ENCODE results near the gene DPP7. TPM values are rescaled to one million over a fixed set of nuclear protein-coding genes. Genes with fewer than 3 reads are reported as not detected.

Gene DPP7
- total RNA-seq, 1 donor from 2014 or later: 6.1 TPM

- DNase-seq (ENCODE audit: low spot score): no peak
- Mint-ChIP-seq H3K27ac (ENCODE audit: unreplicated experiment) (no peak overlapping the region), H3K4me1 (ENCODE audit: unreplicated experiment) (no peaks in the 10 kb centered on the region), H3K36me3 (ENCODE audit: low read depth, unreplicated experiment) (peaks cover 13% of the 10 kb centered on the region), H3K4me3 (ENCODE audit: unreplicated experiment) (no peak overlapping the region), H3K9me3 (ENCODE audit: unreplicated experiment) (no peaks in the 10 kb centered on the region), H3K27me3 (ENCODE audit: unreplicated experiment) (peaks cover 14% of the 10 kb centered on the region)
- no peak for TF ChIP-seq CTCF (IDR thresholded peaks at IDR 0.05; ENCODE audit: unreplicated experiment)
Observed at GRCh38 chr9:137103206-137103999, 11.1 kb downstream of the DPP7 start.

GRCh38 chr9:137099231-137099630 is 15.3 kb downstream of the DPP7 start:
- no peak overlapping the region for H3K27ac Mint-ChIP-seq (ENCODE audit: unreplicated experiment)
- no peaks in the 10 kb centered on the region for H3K4me1 Mint-ChIP-seq (ENCODE audit: unreplicated experiment)
- DNase-seq (ENCODE audit: low spot score): no peak
- no peaks in the 10 kb centered on the region for H3K9me3 Mint-ChIP-seq (ENCODE audit: unreplicated experiment)
- TF ChIP-seq CTCF (IDR thresholded peaks at IDR 0.05; ENCODE audit: unreplicated experiment): no peak
- peaks cover 8% of the 10 kb centered on the region for H3K27me3 Mint-ChIP-seq (ENCODE audit: unreplicated experiment)
- no peak overlapping the region for H3K4me3 Mint-ChIP-seq (ENCODE audit: unreplicated experiment)
- H3K36me3 Mint-ChIP-seq (ENCODE audit: low read depth, unreplicated experiment): peaks cover 22% of the 10 kb centered on the region

GRCh38 chr9:137097761-137098462 is 16.6 kb downstream of the DPP7 start:
- H3K27me3 Mint-ChIP-seq (ENCODE audit: unreplicated experiment): peaks cover 4% of the 10 kb centered on the region
- no peak for DNase-seq (ENCODE audit: low spot score)
- no peak overlapping the region for H3K4me3 Mint-ChIP-seq (ENCODE audit: unreplicated experiment)
- no peak for TF ChIP-seq CTCF (IDR thresholded peaks at IDR 0.05; ENCODE audit: unreplicated experiment)
- H3K9me3 Mint-ChIP-seq (ENCODE audit: unreplicated experiment): no peaks in the 10 kb centered on the region
- no peaks in the 10 kb centered on the region for H3K4me1 Mint-ChIP-seq (ENCODE audit: unreplicated experiment)
- H3K36me3 Mint-ChIP-seq (ENCODE audit: low read depth, unreplicated experiment): peaks cover 25% of the 10 kb centered on the region
- H3K27ac Mint-ChIP-seq (ENCODE audit: unreplicated experiment): no peak overlapping the region

- no peaks in the 10 kb centered on the region for H3K4me1 Mint-ChIP-seq (ENCODE audit: unreplicated experiment)
- H3K4me3 Mint-ChIP-seq (ENCODE audit: unreplicated experiment): no peak overlapping the region
- H3K36me3 Mint-ChIP-seq (ENCODE audit: low read depth, unreplicated experiment): peaks cover 31% of the 10 kb centered on the region
- no peak overlapping the region for H3K27ac Mint-ChIP-seq (ENCODE audit: unreplicated experiment)
- DNase-seq (ENCODE audit: low spot score): no peak
- H3K27me3 Mint-ChIP-seq (ENCODE audit: unreplicated experiment): peaks cover 7% of the 10 kb centered on the region
- no peak for TF ChIP-seq CTCF (IDR thresholded peaks at IDR 0.05; ENCODE audit: unreplicated experiment)
- H3K9me3 Mint-ChIP-seq (ENCODE audit: unreplicated experiment): no peaks in the 10 kb centered on the region
Observed at GRCh38 chr9:137096785-137097546, 17.6 kb downstream of the DPP7 start.
